ENCODE measurements around the gene FLVCR1.

The FLVCR1 gene

DNA sequence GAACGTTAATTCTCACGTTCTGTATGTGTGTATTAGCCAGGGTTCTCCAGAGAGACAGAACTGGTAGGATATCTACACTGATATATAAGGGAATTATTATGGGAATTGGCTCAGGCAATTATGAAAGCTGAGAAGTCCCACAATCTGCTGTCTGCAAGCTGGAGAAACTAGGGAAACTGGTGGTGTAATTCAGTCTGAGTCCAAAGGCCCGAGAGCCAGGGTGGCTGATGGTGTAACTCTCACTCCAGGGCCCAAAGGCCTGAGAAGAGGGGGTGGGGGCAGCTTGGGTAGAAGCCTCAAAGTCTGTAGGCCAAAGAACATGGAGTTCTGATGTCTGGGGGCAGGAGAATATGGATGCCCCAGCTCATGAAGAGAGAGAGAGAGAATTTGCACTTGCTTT, 79.0 kb downstream of the FLVCR1 start:
- DNase-seq, result no peak
- in situ Hi-C loops (cut with HindIII; ENCODE audit: low pct_ligation_motif_present, low pct_unique_long_range_greater_than_20kb, low sequenced_read_pairs), result no loop called here

DNA sequence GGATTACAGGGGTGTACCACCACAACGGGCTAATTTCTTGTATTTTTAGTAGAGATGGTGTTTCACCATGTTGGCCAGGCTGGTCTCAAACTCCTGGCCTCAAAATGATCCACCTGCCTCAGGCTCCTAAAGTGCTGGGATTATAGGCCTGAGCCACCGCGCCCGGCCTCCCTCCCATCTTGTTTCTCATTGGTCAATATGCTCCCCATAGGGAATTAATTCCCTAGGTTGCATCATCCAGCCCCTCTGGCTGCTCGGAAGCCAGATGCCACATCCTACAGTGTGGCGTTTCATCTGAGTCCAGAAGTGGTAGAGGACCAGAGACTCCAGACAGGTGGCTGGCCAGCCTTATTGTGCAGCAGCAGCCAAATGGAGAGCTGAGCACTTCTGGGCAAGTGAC, 80.8 kb downstream of the FLVCR1 start:
- no peak for DNase-seq

DNA sequence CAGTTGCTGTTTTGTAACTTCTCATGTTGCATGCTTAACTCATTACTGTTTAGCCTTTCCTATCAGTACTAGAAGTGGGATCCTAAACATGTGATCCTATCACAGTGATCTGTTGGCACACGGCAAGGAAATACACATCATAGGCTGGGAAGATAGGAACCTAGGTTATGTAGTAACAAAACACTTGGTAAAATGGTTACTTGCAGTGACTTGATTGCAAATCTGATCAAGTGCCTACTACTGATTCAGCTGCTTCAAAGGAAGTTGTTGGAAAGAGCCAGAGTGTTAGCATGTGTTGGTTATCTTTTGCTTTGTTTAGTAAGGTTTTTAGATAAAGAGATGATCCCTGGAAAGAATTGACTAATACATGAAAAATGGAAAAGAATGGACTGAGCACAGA, 83.4 kb downstream of the FLVCR1 start:
- DNase-seq, result no peak
- in situ Hi-C loops (cut with HindIII; ENCODE audit: low pct_ligation_motif_present, low pct_unique_long_range_greater_than_20kb, low sequenced_read_pairs), result no loop called here

More for the DNA sequence above, 80.8 kb downstream of the FLVCR1 start:
- in situ Hi-C loops (cut with HindIII; ENCODE audit: low pct_ligation_motif_present, low pct_unique_long_range_greater_than_20kb, low sequenced_read_pairs), result no loop called here

DNA sequence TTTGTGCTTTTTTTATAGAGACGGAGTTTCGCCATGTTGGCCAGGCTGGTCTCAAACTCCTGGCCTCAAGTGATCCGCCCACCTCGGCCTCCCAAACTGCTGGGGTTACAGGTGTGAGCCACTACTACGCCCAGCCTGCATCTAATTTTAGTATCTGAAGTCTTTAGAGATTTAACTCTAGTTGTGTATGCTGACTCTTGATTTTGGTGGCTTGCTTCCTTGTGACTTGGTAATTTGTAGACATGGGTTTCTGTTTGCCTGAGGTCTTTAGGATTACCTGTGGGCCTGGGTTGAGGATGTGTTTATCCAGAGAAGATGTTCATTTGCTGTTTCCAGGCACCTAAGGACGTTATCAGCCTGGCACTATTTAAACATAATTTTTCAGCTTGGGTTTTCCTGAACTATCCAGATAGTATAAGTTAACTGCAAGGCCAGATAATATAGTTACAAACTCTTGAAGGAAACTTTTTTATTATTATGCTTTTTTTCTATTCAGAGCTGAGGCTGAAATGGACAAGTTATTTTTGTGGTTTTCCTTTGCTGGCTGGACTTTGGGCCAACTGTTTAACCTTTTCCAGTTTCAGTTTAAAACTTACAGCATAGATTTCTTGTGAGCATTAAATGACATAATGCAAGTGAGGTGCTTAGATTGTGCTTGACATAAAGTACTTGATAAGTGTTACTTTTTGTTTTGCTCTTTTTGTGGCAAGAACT, 84.8 kb downstream of the FLVCR1 start:
- no peak for DNase-seq
- in situ Hi-C loops (cut with HindIII; ENCODE audit: low pct_ligation_motif_present, low pct_unique_long_range_greater_than_20kb, low sequenced_read_pairs), result no loop called here

DNA sequence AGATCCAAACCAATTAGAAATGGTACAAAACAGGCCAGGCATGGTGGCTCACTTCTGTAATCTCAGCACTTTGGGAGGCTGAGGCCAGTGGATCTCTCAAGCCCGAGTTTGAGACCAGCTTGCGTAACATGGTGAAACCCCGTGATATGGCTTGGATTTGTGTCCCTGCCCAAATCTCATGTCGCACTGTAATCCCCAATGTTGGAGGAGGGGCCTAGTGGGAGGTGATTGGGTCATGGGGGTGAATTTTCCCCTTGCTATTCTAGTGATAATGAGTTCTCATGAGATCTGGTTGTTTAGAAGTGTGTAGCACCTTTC, 85.3 kb downstream of the FLVCR1 start:
- in situ Hi-C loops (cut with HindIII; ENCODE audit: low pct_ligation_motif_present, low pct_unique_long_range_greater_than_20kb, low sequenced_read_pairs), result no loop called here

DNA sequence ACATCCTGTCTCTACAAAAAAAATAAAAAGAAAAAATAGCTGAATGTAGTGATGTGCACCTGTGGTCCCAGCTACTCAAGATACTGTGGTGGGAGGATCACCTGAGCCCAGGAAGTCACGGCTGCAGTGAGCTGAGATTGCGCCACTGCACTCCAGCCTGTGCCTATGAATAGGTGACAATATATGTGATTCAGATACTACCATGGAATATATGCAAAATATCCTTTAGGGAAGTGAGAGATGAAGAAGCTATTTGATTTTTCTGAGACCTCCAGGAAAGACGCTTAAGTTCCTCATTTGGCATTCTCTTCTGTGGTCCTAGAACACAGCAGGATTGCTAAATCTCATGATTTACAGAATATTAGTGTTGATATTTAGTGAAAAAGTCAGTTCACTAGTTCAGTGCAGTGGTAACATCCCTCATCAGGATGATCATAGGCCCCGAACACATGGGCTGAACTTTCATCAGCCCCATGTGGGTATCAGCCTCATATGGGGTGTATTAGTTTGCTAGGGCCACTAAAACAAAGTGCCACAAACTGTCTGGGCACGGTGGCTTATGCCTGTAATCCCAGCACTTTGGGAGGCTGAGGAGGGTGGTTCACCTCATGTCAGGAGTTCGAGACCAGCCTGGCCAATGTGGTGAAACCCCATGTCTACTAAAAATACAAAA, 86.3 kb downstream of the FLVCR1 start:
- DNase-seq, result no peak

More for the DNA sequence above, 85.3 kb downstream of the FLVCR1 start:
- DNase-seq, result no peak

DNA sequence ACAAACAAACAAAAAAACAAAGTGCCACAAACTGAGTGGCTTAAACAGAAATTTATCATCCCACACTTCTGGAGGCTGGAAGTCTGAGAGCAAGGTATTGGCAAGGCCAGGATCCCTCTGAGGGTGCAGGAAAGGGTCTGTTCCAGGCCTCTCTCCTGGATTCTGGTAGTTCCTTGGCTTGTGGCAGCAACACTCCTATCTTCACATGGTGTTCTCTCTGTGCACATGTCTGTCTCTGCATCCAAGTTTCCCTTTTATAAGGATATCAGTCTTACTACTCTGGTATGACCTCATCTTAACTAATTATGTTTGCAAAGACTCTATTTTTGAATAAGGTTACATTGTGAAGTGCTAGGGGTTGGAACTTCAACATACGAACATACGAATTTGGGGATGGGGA, 87.0 kb downstream of the FLVCR1 start:
- no peak for DNase-seq
- in situ Hi-C loops (cut with HindIII; ENCODE audit: low pct_ligation_motif_present, low pct_unique_long_range_greater_than_20kb, low sequenced_read_pairs), result no loop called here

More for the DNA sequence above, 86.3 kb downstream of the FLVCR1 start:
- in situ Hi-C loops (cut with HindIII; ENCODE audit: low pct_ligation_motif_present, low pct_unique_long_range_greater_than_20kb, low sequenced_read_pairs), result no loop called here

DNA sequence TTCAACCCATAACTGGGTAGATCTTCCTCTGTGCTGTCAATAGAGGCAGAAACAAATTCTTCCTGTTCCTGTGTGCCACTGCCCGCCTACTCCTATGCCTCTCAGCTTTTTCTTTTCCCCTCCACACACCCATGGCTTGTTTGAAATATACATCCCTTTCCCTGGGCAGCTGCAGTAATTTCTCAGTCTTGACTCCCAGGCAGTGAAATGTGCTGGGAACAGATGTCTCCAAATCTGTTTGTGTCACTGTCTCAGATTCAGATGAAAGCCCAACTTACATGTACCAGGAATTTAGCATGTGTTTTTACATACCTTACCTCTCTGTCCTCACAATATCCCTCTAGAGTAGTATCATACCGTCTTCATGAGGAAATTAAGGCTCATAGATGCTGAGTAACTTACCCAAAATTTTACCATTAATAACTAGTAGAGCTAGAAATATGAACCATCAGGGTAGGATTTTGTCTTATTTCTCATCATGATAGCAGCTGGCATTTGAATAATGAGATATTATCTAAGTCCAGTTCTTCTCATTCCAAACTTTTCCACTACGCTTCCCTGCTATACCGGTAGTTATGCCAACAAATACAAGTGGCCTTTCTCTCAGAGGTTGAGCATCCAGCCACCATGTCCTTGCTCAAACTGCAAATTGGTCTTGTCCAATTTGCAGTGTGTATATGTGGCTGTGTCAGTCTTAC, 87.5 kb downstream of the FLVCR1 start:
- in situ Hi-C loops (cut with HindIII; ENCODE audit: low pct_ligation_motif_present, low pct_unique_long_range_greater_than_20kb, low sequenced_read_pairs), result no loop called here

DNA sequence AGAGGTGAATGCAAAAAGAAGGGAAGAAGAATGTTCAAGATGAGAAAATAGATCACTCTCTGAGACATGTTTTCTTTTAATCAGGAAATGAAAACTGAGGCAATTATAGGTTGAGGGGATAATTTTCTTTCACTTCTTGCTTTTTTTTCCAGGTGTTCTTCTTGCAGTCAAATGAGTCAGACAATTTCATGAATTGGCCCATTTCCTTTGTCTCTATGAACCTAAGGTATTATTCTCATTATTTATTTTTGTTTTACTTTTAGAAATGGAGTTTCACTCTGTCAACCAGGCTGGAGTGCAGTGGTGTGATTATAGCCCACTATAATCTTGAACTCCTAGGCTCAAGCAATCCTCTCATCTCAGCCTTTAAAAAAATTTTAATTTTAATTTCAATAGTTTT, 88.8 kb downstream of the FLVCR1 start:
- in situ Hi-C loops (cut with HindIII; ENCODE audit: low pct_ligation_motif_present, low pct_unique_long_range_greater_than_20kb, low sequenced_read_pairs), result no loop called here
- no peak for DNase-seq

More for the DNA sequence above, 87.5 kb downstream of the FLVCR1 start:
- no peak for DNase-seq
